Lower leg skin (tissue), 4 donors: ENCODE measurements around the gene IL10RB. TPM values are rescaled to one million over a fixed set of nuclear protein-coding genes. Genes with fewer than 3 reads are reported as not detected.
"Not testable (repeated sequence)": the region's sequence is repeated elsewhere in the genome, so short reads cannot be mapped to it uniquely, and the experiment has no call there.

ENCODE experiments used
- DNase-seq, 2 donors: peaks; one replicate each; pipeline ENCODE4 v3.0.0-alpha.2; 2019; ENCODE audit warnings: low spot score in 2 of 2
- H3K4me3 ChIP-seq: fragments of 200-600 bp; sonication (generic); 2 replicates; pipeline ENCODE4 v1.5.1; 2017; ENCODE audit warnings: mild to moderate bottlenecking, low read depth; ENCODE audit not compliant: poor library complexity, severe bottlenecking
- POLR2A ChIP-seq, 2 donors: fragments of 450-650 bp; IDR thresholded peaks; one replicate each; pipeline ENCODE4 v1.6.1; 2016 to 2017; ENCODE audit warnings: antibody characterized with exemption in 2 of 2, mild to moderate bottlenecking in 1 of 2, moderate library complexity in 1 of 2
- WGBS, 2 donors: methylation state at CpG; one replicate each; pipeline ENCODE4 v1.1.5; 2018; 5-methylcytosine and 5-hydroxymethylcytosine counted together
- intact Hi-C: fragments of 100-400 bp; cut with DNase I; formaldehyde crosslinking; loops from one replicate; pipeline ENCODE4 v1.15.0; 2023; ENCODE audit warnings: low total_unique reads
- total RNA-seq, 4 donors: library from RNA; depleted of rRNA; stranded (reverse); fragments of >200 nt; gene quantifications; one replicate each; pipeline ENCODE4 v1.1.0, GENCODE V29; 2016
- TF ChIP-seq, protein P1 (sequence below), 3 donors: fragments of 450-650 bp; IDR thresholded peaks; one replicate each; pipeline ENCODE4 v1.5.1; 2016; ENCODE audit warnings: antibody characterized with exemption in 3 of 3, mild to moderate bottlenecking in 3 of 3, moderate library complexity in 2 of 3

IL10RB gene
- total RNA-seq, 4 donors from 2014 or later = 27.6 to 33.3 (median 30.2) TPM

DNA sequence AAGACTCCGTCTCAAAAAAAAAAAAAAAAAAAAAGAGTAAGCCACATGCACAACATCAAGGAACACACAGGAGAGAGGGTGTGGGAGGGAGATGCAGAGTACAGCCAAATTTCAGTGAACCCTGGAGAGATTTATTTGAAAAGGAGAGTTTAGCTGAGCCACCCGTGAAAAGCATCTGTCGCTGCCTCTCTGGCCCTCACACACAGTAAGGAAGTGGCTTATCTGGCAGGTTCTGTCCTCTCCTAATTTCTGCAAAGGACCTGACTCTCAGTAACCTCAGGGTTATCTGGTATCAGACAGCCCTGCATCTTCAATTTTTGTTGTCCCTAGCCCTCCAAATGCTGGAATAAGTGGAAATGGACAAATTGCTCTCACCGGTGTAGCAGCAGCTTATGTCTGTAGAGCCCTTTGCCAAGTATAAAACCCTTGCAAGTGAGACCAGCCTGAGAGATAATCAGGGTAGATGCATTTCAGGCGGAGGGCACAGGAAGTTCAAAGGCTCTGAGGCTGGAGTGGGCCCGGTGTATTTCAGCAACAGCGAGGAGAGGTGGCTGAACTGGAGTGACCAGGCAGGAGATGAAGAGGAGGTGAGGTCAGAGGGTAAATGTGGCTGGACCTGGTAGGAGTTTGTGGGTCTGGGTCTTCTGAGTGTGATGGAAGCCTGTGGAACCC, 16.7 kb upstream of the IL10RB start:
- WGBS, 2 donors = 86 to 93% methylated on average over 7 of the region's 7 CpGs
- intact Hi-C loops = no loop called here
- TF ChIP-seq, protein P1, sequence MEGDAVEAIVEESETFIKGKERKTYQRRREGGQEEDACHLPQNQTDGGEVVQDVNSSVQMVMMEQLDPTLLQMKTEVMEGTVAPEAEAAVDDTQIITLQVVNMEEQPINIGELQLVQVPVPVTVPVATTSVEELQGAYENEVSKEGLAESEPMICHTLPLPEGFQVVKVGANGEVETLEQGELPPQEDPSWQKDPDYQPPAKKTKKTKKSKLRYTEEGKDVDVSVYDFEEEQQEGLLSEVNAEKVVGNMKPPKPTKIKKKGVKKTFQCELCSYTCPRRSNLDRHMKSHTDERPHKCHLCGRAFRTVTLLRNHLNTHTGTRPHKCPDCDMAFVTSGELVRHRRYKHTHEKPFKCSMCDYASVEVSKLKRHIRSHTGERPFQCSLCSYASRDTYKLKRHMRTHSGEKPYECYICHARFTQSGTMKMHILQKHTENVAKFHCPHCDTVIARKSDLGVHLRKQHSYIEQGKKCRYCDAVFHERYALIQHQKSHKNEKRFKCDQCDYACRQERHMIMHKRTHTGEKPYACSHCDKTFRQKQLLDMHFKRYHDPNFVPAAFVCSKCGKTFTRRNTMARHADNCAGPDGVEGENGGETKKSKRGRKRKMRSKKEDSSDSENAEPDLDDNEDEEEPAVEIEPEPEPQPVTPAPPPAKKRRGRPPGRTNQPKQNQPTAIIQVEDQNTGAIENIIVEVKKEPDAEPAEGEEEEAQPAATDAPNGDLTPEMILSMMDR (IDR thresholded peaks at IDR 0.05) = no peak
- no peak for TF ChIP-seq POLR2A (IDR thresholded peaks at IDR 0.05)
- DNase-seq = no peak
- no peak overlapping the region for H3K4me3 ChIP-seq

- TF ChIP-seq, protein P1 (IDR thresholded peaks at IDR 0.05) = no peak
- no peak for TF ChIP-seq POLR2A (IDR thresholded peaks at IDR 0.05)
- intact Hi-C loops = no loop called here
- no peak for DNase-seq
- H3K4me3 ChIP-seq = no peak overlapping the region
- 88 to 91% methylated on average over 2 of the region's 2 CpGs for WGBS, 2 donors
Measured at GRCh38 chr21:33251119-33251518, 15.0 kb upstream of the IL10RB start.

GRCh38 chr21:33253382-33253781, 12.8 kb upstream of the IL10RB start:
- DNase-seq, intact Hi-C loops, H3K4me3 ChIP-seq: not testable (repeated sequence)
- 91 to 93% methylated on average over 6 of the region's 6 CpGs for WGBS, 2 donors

DNA sequence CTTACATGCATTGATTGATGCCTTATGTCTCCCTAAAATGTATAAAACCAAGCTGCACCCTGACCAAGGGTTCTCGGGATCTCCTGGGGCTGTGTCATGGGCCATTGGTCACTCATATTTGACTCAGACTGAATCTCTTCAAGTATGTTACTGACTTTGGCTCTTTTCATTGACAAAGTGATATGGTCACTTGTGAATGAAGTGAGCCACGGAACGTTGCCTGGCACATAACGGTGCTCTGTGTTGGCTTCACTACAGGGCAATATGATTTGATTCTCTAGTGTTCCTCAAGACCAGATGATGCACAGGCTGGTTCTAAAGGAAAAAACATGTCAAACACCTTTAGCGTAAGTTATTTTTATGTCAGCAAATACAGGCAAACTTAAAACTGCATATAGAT, 11.4 kb upstream of the IL10RB start:
- intact Hi-C loops = no loop called here
- WGBS, 2 donors = 90 to 94% methylated on average over 5 of the region's 5 CpGs
- no peak overlapping the region for H3K4me3 ChIP-seq

DNA sequence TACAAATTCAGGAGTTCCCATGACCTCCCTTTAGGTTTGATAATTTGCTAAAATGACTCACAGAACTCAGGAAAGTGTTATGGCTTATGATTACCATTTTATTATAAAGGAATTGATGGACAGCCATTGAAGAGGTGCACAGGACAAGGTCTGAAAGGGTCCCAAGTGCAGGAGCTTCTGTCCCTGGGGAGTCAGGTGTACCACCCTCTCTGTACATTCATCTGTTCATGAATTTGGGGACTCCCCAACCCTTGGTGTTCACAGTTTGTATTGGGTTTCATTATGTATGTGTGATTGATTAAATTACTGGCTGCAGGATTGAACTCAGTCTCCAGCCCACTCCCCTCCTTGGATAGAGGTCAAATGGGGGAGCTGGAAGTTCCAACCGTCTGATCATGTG, 10.8 kb upstream of the IL10RB start:
- whole genome bisulfite sequencing, 2 donors = 67 to 68% methylated on average over 1 of the region's 1 CpG
- TF ChIP-seq, protein P1 (IDR thresholded peaks at IDR 0.05) = no peak
- TF ChIP-seq POLR2A (IDR thresholded peaks at IDR 0.05) = no peak
- H3K4me3 ChIP-seq = no peak overlapping the region
- intact Hi-C loops = no loop called here
- DNase-seq = no peak

More for the DNA sequence above, 11.4 kb upstream of the IL10RB start:
- TF ChIP-seq, protein P1 (IDR thresholded peaks at IDR 0.05) = no peak
- TF ChIP-seq POLR2A (IDR thresholded peaks at IDR 0.05) = no peak
- DNase-seq = no peak

- 84 to 92% methylated on average over 6 of the region's 6 CpGs for WGBS, 2 donors
- no peak for DNase-seq
- intact Hi-C loops = no loop called here
- no peak overlapping the region for H3K4me3 ChIP-seq
- TF ChIP-seq POLR2A (IDR thresholded peaks at IDR 0.05) = no peak
- TF ChIP-seq, protein P1 (IDR thresholded peaks at IDR 0.05) = no peak
Measured at GRCh38 chr21:33256019-33256418, 10.1 kb upstream of the IL10RB start.
